GM13976 (cell line): ENCODE measurements around the gene ETS1.

ENCODE experiments used
- DNase-seq: peaks from one replicate; pipeline ENCODE4 v3.0.0; 2012; ENCODE audit warnings: low spot score
- CTCF ChIP-seq: IDR thresholded peaks from 2 replicates; pipeline ENCODE4 v1.5.1; 2012; ENCODE audit warnings: borderline replicate concordance, mild to moderate bottlenecking; ENCODE audit not compliant: insufficient read depth; ENCODE audit errors: extremely low read depth, missing control alignments, control extremely low read depth
- in situ Hi-C: fragments of 300-500 bp; cut with MboI; formaldehyde crosslinking; loops from one replicate; pipeline ENCODE4 v1.12.0; 2022; ENCODE audit warnings: low sequenced_read_pairs, mixed read lengths, inconsistent platforms; ENCODE audit not compliant: unreplicated experiment

The ETS1 gene

GRCh38 chr11:128597209-128597608 lies 9.9 kb upstream of the ETS1 start:
- in situ Hi-C loops, result no loop called here
- TF ChIP-seq CTCF, result no peak
- no peak for DNase-seq

- DNase-seq, result no peak
- in situ Hi-C loops, result no loop called here
- TF ChIP-seq CTCF, result no peak
Measured at GRCh38 chr11:128596250-128596649, 8.9 kb upstream of the ETS1 start.

- no peak for TF ChIP-seq CTCF
Measured at GRCh38 chr11:128595775-128596174, 8.4 kb upstream of the ETS1 start.

GRCh38 chr11:128595221-128595620 lies 7.9 kb upstream of the ETS1 start:
- in situ Hi-C loops, result no loop called here
- no peak for DNase-seq
- TF ChIP-seq CTCF, result no peak

More at GRCh38 chr11:128595775-128596174, 8.4 kb upstream of the ETS1 start:
- no peak for DNase-seq
- in situ Hi-C loops, result no loop called here

GRCh38 chr11:128594226-128594625 lies 6.9 kb upstream of the ETS1 start:
- TF ChIP-seq CTCF, result no peak
- in situ Hi-C loops, result no loop called here
- DNase-seq, result no peak

GRCh38 chr11:128593281-128593680 lies 5.9 kb upstream of the ETS1 start:
- in situ Hi-C loops, result no loop called here
- DNase-seq, result no peak
- TF ChIP-seq CTCF, result no peak

GRCh38 chr11:128592454-128592853 lies 5.1 kb upstream of the ETS1 start:
- no peak for DNase-seq
- no peak for TF ChIP-seq CTCF
- in situ Hi-C loops, result no loop called here
